NCI-H82 (cell line): ENCODE measurements around the gene ILK.
A peak's percentile ranks its signal among the peaks of the same experiment; 100 is the strongest.

Experiments
- DNase-seq: peaks from one replicate; lab custom pipeline; 2025; lab: John Stamatoyannopoulos, UW

ILK gene

DNA sequence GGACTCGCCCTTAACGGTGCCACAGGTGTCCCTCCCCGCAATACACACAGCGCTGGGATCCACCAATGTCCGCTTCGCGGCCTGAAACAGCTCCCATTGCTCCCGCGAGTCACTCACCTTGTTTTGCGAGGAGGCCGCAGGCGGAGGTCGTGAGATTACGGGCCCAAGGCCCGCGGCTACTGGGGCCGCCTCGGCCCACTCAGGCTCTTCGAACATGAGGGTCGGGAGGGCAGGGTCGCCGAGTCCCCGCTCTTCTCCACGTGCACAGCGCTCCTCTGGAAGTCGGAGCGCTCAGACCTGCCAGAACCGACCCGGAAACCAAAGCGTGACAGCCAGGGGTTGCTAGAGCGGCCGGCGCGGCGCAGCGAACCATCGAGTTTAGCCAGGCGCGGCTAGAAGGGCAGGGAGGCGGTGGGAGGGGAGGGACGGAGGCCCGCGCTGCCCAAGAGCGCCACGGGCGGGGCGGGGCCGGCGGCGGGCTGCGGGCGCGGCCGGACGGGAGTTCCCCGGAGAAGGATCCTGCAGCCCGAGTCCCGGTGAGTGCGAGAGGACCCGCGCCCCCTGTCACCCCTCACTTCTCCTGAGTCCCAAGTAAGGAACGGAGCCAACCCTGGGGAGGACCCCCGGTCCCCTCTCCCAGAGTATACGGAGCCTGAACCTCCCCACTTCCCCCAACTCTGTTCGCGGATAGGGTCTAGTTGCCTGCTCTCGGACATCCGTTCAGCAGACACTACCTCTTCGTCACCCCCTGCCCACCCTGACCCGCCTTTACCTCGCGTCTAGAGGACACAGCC lies at the start of gene ILK, which contains the start of gene RRP8:
Gene ILK, plus strand, starts transcription at position 488 of the 794 bp plus-strand sequence. CDS start 498 bp downstream, outside the sequence.
Gene RRP8, minus strand, starts transcription at position 330 of the 794 bp plus-strand sequence. Its CDS starts 114 bp downstream, at position 216.
- peak; percentile 88 for DNase-seq

DNA sequence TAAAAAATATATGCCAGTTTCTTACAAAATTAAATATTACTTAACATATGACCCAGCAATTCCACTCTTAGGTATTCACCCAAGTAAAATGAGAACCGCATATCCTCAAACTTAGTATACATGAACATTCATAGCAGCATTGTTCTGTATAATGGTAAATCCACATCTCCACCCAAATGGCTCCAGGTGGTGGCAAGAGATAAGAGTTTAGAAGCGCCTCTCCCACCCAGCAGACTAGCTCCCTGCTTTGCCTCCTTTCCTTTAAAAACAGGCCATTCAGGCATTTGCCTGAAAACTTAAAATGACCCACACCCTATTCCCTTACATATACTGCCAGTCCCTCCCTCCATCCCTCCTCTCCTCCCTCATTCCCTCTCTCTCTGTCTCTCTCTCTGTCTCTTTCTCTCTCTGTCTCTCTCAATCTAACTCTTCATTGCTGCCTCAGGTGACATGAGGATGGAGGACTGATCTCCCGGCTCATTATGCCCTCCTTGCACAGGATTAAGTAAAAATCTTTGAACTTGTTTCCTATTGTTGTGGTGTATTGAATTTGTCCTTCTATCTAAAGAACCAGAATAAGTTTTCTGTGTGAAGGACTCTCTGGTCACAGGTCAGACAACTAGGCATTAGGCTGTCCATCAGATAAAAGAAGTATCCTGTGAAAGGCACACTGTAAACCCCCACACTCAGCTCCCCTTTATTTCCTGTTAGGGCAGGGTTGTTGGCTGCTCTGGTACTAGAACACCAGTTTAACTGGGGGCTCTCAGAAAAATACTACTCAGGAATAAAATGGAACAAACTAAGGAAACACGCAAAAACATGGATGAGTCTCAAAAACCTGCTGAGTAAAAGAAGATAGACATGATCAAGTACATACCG lies 48.5 kb upstream of the ILK start:
- DNase-seq, result no peak

DNA sequence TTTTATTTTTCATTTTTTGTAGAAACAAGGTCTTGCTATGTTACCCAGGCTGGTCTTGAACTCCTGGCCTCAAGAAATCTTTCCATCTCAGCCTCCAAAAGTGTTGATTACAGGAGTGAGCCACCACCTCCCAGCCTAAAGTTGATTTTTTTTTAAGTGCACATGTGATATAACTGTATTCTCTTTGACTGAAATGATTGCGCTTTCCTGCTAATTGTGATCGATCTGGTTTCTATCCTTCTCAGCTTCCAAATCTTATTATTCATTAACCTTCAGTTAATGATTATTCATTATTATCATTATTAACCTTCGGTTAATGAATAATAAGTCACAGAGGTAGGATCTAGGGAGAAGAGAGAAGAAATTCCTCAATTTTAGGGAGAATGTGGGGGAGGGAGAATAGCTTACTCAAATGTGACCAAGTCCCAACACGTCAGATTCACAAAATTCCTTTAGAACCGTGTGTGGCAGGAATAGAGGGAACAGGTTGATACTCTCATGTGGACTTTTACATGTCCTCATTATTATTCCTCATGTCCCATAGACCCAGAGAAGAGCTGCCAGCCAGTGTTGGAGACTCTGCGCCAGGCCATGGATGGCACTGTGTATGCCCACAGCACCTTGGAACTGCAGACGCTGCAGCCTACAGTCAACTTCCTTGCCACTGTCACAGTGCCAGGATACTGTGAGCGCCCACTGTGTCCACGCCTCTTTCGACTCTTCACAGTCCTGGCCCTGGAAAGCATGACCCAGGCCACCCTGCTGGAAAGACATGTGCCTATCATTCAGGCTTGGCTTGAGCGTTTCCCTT lies 47.2 kb upstream of the ILK start:
- DNase-seq, result no peak

DNA sequence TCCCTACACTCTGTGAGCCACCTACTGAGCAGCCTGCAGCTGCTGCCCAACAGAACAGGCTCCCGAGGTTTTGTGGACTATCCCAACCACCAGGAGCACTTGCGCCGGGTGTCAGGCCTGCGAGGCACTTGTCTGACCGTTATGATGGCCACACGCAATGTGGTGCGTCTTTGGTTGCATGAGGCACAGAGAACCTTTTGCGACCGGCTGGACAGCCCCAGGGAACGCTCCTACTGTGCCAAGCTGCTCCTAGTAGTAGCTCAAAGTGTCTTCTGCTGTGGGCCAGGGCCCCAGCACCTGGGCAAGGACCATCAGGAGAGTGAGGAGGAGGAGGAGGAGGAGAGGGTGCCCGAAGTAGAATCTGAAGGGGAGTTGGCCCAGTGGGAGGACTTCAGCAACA lies 46.5 kb upstream of the ILK start:
- DNase-seq, result no peak

DNA sequence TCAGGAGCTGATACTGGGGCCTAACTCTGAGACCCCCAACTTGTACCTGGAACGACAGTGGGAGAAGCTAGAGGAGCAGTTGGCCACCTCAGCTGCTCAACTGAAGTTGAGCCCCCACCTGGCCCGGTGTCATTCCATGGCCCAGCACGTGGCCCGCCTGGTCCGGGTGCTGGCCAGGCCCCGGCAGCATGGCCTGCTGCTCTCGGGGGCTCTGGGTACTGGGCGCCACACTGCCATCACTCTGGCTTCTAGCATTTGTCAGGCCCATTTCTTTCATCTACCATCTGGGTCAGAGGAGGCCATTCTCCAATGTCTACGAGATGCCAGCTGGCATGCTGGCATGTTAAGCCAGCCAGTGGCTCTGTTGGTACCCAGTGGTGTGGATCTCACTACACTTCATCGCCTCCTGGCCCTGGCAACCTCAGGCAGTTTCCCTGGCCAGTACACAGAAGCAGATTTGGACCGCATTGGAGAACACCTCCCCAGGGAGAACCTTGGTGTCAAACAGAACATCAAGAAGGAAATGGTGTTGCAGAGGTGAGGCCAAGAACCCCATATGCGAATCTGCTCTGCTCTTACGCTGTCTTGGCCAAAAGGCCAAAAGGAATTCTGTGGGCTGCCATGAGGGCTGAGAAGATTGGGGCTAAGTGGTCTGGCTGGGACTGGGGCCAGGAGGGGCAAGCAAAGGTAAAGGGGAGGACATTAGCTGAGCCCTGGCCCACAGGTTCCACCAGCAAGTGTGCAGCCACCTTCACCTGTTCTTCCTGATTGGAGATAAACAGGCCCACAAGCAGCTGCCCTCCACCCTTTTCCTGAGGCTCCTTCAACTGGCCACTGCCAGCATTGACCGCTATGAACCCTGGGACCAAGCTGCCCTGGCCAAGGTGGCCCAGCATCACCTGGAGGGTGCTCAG lies 45.6 kb upstream of the ILK start:
- no peak for DNase-seq

DNA sequence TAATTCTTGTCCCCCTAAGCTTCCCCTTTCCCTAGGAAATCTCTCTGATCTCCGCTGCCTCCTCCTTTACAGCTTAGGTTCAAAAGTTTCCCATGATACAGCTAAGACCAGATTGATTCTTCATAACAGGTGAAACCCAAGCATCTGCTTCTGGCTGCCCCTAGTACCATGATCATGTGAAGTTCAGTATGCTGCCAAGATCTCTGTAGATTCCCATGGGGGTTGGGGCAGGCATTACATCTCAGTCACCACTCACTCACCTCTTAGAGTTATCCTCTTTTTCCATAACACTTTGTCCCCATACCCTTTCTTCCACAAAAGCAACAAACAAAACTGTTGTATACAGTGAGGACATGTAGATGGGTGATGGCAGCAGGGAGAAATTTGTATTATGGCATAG lies 44.2 kb upstream of the ILK start:
- DNase-seq, result no peak

DNA sequence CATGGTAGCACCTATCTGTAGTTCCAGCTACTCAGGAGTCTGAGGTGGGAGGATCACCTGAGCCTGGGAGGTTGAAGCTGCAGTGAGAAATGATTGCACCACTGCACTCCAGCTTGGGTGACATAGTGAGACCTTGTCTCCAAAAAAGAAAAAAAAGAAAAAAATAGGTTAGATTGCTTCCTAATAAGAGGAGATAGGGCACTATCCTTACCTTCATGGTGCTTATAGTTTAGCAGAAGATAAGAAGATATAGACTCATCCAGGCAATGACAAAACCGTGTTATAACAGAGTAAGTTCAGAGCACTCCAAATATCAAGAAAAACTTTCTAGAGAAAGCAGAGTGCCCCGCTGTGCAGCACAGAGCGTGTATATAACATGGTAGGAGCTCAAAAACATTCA lies 42.3 kb upstream of the ILK start:
- DNase-seq, result no peak

DNA sequence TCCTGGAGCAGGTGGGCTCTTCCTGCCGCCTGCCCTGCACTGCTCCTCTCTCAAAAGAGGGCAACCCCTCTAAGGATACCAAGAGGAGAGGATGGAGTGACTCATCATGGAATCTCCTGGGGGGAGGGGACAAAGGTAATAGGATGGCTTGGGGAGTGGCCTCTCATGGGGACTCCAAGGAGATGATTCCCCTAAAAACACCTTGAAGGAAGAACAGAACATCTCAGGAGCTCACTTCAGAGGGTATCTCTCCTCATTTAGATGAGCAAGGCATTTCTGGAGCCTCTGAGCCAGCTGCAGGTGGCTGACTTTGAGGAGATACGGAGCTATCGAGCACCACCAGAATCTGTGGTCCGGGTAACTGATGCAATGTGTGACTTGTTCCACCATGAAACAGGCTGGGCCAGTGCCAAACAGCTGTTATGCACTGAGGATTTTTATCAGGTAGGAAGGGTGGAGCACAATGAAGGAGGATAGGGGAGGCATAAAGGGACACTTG lies 40.4 kb upstream of the ILK start:
- no peak for DNase-seq

DNA sequence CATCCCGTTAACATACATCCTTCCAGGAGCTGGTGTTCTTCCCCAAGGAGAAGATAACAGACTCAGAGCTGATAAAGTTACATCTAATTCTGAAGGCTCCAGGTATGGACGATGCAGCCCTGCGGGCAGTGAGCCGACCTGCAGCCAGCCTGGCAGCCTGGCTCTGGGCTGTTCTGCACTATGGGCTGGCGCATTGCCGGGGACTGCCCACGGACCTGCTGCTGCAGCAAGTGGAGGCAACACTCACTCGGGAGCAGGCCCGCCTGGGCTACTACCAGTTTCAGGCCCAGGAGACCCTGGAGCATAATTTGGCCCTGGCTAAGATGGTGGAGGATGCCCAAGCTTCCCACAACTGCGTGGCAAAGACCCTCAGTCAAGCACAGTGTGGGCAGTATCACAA lies 39.9 kb upstream of the ILK start:
- DNase-seq, result no peak

DNA sequence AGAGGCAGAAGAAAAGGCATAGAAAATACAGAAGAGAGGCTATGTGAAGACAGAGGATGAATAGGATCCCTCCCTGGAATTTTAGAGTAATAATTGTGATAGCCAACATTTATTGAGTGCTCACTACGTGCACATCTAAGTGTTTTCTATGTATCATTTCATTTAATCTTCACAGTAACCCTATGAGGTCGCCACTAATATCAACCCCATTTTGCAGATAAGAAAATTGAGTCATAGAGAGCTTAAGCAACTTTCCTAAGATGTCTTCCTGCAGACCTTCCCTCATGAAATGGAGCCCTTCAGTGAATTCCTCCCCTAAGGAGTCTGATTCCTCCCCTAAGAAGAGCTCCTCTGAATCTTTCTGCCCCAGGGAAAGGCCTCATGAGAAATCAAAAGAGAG lies 38.2 kb upstream of the ILK start:
- no peak for DNase-seq

DNA sequence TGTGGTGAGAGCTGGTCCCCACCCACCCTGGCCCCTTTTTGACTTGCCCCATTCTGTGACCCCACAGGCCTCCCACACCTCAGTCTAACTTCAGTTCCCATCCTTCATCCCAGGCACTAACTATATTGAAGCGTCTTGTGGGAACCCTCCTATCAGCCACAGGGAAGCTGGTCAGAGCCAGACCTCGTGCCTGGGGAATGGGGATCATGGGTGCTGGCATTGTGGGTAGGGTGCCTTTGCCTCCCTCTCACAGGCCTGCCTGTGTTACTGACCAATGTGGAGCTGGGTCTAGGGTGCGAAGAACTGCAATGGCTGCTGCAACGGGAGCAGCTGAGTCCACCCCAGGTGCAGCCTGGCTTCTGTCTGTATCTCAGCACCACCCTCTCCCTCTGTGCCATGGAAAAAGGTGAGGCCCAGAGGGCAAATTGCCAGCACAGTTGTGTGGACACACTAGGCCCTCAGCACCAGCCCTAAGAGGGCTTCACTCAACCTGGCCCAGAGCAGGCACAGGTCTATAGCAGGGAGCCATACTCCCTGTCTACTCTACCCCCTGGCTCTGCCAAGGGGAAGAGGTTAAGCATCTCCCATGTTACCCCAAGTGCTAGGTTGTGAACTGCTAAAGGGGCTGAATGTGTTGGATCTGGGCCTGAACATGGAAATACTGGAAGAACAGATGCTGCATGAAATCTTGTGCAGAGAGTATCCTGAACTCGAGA lies 37.4 kb upstream of the ILK start:
- DNase-seq, result no peak

DNA sequence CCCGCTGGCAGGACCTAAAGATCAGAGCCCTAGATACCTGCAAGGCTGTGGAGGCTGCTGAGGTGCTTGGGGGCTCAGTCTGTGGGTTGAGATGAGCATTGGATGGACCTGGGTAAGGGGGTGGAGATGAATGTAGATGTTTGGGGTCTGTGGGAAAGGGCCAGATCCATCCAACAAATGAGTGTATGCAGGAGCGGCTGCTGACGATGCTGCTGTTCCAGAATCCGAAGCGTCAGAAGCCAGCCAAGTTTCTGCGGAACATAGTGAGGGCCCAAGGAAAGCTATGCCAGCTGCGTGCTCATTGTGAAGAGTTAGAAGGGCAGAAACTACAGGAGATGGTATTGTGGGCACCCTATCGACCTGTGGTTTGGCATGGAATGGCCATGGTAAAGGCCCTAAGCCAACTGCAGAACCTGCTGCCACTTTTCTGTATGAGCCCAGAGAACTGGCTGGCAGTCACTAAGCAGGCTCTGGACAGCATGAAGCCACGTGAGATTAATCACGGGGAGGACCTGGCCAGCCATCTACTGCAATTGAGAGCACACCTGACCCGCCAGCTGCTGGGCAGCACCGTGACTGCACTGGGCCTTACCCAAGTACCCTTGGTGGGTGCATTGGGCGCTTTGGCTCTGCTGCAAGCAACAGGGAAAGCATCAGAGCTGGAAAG lies 36.7 kb upstream of the ILK start:
- DNase-seq, result no peak

DNA sequence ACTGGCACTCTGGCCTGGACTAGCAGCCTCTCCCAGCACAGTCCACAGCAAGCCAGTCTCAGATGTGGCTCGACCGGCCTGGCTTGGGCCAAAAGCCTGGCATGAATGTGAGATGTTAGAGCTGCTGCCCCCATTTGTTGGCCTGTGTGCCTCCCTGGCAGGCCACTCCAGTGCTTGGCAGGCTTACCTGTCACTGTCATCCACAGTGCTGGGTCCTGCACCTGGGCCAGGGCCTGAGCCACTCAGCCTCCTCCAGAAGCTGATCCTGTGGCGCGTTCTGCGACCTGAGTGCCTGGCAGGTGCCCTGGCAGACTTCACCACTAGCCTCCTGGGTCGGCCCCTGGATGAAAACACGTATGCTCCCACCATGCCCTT lies 36.2 kb upstream of the ILK start:
- DNase-seq, result no peak

DNA sequence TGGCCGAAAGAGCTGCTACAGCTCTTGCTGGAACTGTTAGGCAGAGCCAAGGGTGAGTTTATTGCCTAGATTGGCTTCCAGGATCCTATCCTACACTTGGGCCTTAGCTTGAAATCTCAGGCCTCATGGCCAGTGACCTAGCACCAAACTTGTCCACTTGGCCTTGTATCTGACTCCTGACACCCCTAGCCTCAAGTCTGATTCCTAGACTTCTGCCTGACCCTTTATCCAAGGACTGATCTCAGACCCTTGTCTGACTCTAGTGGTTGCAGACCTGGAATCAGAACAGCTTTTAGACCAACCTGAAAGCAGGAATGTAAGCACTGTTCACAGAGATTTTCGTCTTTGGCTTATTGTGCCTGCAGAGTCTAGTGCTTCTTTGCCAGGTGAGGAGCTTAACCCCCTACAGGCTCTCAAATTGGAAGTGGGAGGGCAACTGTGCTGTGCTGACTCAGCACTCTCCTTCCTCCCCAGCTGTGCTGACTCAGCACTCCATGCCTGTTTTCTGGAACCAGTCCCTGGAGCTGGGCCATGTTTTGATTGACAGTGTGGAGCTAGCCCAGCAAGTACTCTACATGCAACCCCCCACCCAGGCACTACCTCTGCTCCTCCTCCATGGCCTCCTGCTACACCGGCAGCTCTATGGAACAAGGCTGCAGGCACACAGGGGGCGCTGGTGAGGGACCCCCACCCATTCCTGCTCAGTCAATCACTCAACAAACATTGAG lies 35.2 kb upstream of the ILK start:
- DNase-seq, result peak; percentile 26

DNA sequence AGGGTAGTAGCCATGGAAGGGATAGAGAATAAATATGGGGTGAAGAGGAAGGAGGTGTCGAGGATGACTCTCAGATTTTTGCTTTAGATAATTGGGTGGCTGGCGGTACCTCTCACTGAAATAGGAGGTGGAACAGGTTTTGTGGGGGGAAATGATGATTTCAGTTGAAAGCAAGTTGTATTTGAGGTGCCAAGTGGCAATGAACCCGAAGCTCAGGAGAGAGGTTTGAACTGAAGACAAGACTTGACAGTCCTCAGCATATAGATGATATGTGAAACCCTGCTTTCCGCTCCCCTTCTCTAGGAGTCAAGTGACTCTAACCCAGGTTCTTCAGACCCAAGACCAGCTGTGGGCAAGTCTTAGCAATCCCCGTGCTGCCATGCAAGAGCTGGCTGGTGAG lies 33.9 kb upstream of the ILK start:
- no peak for DNase-seq

DNA sequence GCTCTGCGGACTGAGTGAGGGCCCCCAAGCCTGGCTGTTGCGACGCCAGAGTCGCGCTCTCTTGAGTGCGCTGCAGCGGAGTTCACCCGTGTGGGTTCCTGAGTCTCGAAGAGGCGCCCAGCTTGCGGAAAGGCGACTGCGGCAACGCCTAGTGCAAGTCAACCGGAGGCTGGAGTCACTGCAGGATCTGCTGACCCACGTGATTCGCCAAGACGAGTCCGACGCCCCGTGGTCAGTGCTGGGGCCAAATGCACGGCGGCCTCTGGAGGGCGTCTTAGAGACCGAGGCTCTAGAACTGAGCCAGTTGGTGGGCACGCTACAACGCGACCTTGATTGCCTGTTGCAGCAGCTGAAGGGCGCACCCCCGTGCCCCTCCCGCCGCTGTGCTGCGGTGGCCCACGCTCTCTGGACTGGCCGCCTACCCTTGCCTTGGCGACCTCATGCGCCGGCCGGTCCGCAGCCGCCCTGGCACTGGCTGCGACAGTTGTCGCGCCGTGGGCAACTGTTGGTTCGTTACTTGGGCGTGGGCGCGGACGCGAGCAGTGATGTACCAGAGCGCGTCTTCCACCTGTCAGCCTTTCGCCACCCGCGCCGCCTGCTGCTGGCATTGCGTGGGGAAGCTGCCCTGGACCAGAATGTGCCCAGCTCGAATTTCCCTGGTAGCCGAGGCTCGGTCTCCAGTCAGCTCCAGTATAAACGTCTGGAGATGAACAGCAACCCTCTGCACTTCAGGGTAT lies 32.7 kb upstream of the ILK start:
- no peak for DNase-seq

DNA sequence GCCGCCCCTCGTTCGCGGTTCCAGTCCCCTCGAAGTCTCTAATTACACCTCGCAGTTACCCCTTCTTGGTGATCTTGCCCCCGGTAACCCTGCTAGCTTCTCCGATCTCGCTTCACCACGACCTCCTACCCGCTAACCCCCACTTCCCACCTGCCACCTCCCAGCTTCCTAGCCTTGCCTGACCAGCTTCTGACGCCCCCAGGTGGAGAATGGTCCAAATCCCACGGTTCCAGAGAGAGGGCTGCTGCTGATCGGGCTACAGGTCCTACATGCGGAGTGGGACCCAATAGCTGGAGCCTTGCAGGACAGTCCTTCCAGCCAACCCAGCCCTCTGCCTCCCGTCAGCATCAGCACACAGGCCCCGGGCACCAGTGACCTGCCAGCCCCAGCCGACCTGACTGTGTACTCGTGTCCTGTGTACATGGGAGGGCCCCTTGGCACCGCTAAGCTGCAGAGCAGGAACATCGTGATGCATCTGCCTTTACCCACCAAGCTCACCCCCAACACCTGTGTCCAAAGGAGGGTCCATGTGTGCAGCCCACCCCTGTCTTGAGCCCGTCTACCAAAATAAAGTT lies 32.1 kb upstream of the ILK start:
- no peak for DNase-seq

DNA sequence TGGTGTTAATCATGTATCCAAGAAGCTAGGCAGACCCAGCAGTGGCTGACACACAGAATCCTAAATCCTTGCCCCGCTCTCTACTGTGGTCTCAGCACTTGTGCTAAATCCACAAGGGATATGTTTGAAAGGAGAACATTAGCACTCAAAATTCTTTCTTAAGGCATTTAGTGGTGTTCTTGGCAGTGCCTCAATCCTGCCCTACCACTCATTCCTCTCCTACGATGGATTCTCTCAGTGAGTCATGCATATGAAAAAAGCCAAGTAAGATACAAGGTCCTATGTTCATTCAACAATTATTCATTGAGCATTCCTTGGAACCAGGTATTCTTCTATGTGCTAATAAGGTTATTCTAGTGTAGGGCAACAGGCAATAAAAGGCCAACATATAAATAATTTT lies 31.4 kb upstream of the ILK start:
- no peak for DNase-seq
